Measurements from ENCODE around the gene TMCC3.

TMCC3 gene

DNA sequence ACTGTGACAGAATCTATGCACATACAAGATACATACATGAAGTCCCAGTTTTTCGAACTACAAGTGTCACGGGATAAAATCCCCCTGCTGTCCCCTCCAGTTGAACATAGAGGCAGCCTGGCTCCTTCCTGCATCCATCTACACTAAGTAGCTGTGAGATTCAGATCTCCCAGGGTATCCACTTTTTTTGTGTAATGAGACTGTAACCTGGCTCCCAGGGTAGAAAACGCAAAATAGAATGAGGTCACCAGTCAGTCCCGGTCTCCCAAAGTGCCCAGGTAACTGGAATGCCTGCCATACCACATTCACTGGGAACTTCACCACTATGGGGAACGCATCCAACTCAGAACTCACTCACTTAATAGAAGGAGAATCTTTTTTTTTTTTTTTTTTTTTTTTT is 67.8 kb downstream of the TMCC3 start:
- TF ChIP-seq, protein P1, sequence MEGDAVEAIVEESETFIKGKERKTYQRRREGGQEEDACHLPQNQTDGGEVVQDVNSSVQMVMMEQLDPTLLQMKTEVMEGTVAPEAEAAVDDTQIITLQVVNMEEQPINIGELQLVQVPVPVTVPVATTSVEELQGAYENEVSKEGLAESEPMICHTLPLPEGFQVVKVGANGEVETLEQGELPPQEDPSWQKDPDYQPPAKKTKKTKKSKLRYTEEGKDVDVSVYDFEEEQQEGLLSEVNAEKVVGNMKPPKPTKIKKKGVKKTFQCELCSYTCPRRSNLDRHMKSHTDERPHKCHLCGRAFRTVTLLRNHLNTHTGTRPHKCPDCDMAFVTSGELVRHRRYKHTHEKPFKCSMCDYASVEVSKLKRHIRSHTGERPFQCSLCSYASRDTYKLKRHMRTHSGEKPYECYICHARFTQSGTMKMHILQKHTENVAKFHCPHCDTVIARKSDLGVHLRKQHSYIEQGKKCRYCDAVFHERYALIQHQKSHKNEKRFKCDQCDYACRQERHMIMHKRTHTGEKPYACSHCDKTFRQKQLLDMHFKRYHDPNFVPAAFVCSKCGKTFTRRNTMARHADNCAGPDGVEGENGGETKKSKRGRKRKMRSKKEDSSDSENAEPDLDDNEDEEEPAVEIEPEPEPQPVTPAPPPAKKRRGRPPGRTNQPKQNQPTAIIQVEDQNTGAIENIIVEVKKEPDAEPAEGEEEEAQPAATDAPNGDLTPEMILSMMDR (IDR thresholded peaks at IDR 0.05), result no peak
- peak overlapping the region; percentile 71 for H3K27ac Mint-ChIP-seq

DNA sequence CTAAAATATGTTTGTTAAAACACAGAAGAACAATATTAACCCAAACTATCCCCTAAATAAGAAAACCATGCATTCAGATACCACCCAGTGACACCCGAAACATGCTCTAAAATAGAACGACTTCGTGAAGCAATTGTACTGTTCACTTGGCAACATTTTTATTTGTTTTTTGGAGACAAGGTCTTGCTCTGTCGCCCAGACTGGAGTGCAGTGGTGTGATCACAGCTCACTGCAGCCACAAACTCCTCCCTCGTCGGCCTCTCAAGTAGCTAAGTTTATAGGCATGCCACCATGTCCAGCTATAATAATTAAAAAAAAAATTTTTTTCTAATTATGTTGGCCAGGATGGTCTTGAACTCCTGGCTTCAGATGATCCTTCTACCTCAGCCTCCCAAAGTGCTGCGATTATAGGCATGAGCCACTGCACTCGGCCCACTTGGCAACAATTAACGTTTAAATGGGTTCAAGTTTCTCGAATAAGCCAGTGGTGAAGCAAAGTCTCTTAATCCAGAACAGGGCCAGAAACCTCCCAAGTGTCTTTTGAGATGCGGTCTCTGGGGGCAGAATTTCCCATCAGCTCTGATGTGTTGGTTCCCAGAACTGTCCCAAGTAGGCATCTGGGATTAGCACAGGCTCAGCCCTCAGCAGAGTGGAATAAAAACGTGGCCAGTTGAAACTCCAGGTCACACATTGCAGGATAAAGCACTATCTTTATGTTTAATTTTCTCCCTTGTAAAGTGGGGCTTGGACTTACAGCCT is 74.5 kb downstream of the TMCC3 start:
- Mint-ChIP-seq H3K27ac (peak overlapping the region; percentile 15), H3K36me3 (ENCODE audit: low read depth) (peaks cover 78% of the 10 kb centered on the region), H3K4me1 (peaks cover 22% of the 10 kb centered on the region), H3K9me3 (no peaks in the 10 kb centered on the region), H3K4me3 (no peak overlapping the region), H3K27me3 (ENCODE audit: low read depth, poor library complexity) (peaks cover 4% of the 10 kb centered on the region)
- DNase-seq, result no peak
- TF ChIP-seq, protein P1 (IDR thresholded peaks at IDR 0.05), result no peak

More for the DNA sequence above, 67.8 kb downstream of the TMCC3 start:
- peaks cover 38% of the 10 kb centered on the region for H3K4me1 Mint-ChIP-seq
- no peaks in the 10 kb centered on the region for H3K9me3 Mint-ChIP-seq
- H3K27me3 Mint-ChIP-seq (ENCODE audit: low read depth, poor library complexity), result peaks cover 4% of the 10 kb centered on the region
- no peak overlapping the region for H3K4me3 Mint-ChIP-seq
- DNase-seq, result no peak
- H3K36me3 Mint-ChIP-seq (ENCODE audit: low read depth), result peaks cover 59% of the 10 kb centered on the region

DNA sequence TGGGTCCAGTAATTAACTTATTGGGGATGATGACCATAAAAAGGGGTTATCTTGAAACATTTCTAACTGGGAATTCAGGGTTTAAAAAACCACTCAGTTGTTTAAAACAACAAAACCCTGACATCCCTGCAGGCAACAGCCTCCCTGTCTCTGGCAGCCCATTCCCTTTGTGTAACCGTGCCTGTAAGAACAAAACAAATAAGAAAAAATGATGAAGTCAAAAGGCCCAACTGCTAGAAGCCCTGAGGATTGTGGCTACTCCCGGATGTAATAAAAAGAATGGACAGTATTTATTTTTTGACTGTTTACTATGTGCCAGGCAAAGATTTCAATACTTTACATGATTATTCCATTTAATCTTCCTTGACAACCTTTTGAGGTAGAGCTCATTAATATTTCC is 75.3 kb downstream of the TMCC3 start:
- H3K9me3 Mint-ChIP-seq, result no peaks in the 10 kb centered on the region
- peaks cover 25% of the 10 kb centered on the region for H3K4me1 Mint-ChIP-seq
- TF ChIP-seq, protein P1 (IDR thresholded peaks at IDR 0.05), result no peak
- H3K4me3 Mint-ChIP-seq, result no peak overlapping the region
- no peak for DNase-seq
- no peak overlapping the region for H3K27ac Mint-ChIP-seq
- peaks cover 81% of the 10 kb centered on the region for H3K36me3 Mint-ChIP-seq (ENCODE audit: low read depth)
- H3K27me3 Mint-ChIP-seq (ENCODE audit: low read depth, poor library complexity), result peaks cover 4% of the 10 kb centered on the region

DNA sequence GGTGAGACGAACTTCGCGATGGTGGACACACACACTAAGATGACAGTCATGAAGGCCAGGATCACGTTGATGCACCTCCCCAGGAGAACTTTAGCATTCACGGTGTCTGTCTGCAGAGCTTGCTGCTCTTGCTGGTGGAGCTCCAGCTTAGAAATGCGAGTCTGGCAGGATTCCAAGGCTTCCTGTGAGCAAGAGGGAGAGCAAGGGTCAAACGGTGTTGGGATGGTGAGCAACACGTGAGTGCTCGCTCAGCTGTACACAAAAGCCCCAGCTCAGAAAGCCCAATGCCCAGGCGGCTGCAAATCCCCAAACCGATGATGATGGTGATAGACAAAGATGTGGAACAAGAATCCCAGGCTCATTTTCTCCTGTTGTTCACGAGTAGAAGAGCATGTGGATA is 78.8 kb downstream of the TMCC3 start:
- DNase-seq, result no peak
- Mint-ChIP-seq H3K4me3 (no peak overlapping the region), H3K27ac (peak overlapping the region; percentile 89), H3K27me3 (ENCODE audit: low read depth, poor library complexity) (peaks cover 4% of the 10 kb centered on the region), H3K36me3 (ENCODE audit: low read depth) (peaks cover 85% of the 10 kb centered on the region), H3K9me3 (no peaks in the 10 kb centered on the region), H3K4me1 (peaks cover 38% of the 10 kb centered on the region)
- TF ChIP-seq, protein P1 (IDR thresholded peaks at IDR 0.05), result no peak

DNA sequence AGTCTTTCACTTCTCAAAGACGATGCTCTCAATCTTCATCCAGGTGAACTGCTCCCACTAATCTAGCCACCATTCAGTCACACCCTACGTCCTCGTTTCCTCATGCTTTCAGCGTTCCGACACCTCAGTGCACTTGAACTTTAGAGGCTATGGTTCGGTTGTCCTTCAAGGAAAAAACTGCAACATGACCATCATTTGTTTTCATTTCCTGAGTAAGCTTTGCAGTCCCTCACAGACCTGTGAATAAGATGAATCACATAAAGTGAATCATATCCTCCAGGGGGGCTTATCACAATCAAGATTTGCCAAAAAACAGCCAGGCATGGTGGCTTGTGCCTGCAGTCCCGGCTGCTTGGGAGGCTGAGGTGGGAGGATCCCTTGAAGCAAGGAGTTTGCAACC is 80.2 kb downstream of the TMCC3 start:
- H3K36me3 Mint-ChIP-seq (ENCODE audit: low read depth), result peaks cover 78% of the 10 kb centered on the region
- no peak for DNase-seq
- no peaks in the 10 kb centered on the region for H3K9me3 Mint-ChIP-seq
- peak overlapping the region; percentile 10 for H3K27ac Mint-ChIP-seq
- H3K4me1 Mint-ChIP-seq, result peaks cover 30% of the 10 kb centered on the region
- TF ChIP-seq, protein P1 (IDR thresholded peaks at IDR 0.05), result no peak
- H3K27me3 Mint-ChIP-seq (ENCODE audit: low read depth, poor library complexity), result peaks cover 4% of the 10 kb centered on the region
- no peak overlapping the region for H3K4me3 Mint-ChIP-seq

DNA sequence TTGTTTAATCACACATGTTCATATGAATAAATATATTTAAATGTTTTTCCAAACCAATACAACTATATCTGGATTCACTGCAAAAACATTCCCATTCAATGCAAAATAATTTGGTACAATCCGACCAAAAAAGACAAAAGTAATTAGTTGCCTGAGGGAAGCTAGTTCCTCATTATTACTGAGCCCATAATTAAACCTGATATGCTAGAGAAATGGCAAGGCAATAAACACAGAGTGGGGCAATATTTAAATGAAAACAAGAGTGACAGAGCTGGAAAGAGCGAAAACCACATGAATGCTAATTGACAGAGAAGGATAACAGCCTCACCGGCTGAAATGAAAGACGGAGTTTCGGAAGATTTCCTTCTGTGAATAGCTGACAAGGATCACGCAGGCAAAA is 82.6 kb downstream of the TMCC3 start:
- peaks cover 57% of the 10 kb centered on the region for H3K36me3 Mint-ChIP-seq (ENCODE audit: low read depth)
- H3K9me3 Mint-ChIP-seq, result no peaks in the 10 kb centered on the region

More for the DNA sequence above, 82.6 kb downstream of the TMCC3 start:
- H3K27ac Mint-ChIP-seq, result no peak overlapping the region
- H3K4me1 Mint-ChIP-seq, result peaks cover 44% of the 10 kb centered on the region
- TF ChIP-seq, protein P1 (IDR thresholded peaks at IDR 0.05), result no peak
- H3K27me3 Mint-ChIP-seq (ENCODE audit: low read depth, poor library complexity), result peaks cover 5% of the 10 kb centered on the region
- DNase-seq, result no peak
- no peak overlapping the region for H3K4me3 Mint-ChIP-seq

Data from nephron progenitor cell (in vitro differentiated cells).